Heart left ventricle (tissue), 16 donors: ENCODE data around the gene COX4I1. TPM values are rescaled to one million over a fixed set of nuclear protein-coding genes. Genes with fewer than 3 reads are reported as not detected.

ENCODE experiments used
- ATAC-seq, 4 donors: fragments of 200-7000 bp; cut with Tn5 transposase; one replicate each; pipeline ENCODE4 v1.9.1; 2020 to 2022; ENCODE audit warnings: moderate library complexity in 4 of 4, mild to moderate bottlenecking in 3 of 4, moderate number of reproducible peaks in 1 of 4
- DNase-seq, 5 donors: peaks; one replicate each; pipeline ENCODE4 v3.0.0-alpha.2; 2020
- H3K27ac ChIP-seq, 12 donors: fragments of 200-600 bp; sonication (generic) in 4 of 12; one replicate each; pipeline versions ENCODE4 v1.5.0 to v1.8.0; 2016 to 2022; ENCODE audit warnings: mild to moderate bottlenecking in 2 of 12
- H3K27me3 ChIP-seq, 9 donors: fragments of 200-600 bp; sonication (generic) in 2 of 9; one replicate each; pipeline versions ENCODE4 v1.5.1 to v1.8.0; 2016 to 2022; ENCODE audit warnings: mild to moderate bottlenecking in 3 of 9
- H3K36me3 ChIP-seq, 9 donors: fragments of 200-600 bp; sonication (generic) in 2 of 9; one replicate each; pipeline versions ENCODE4 v1.5.0 to v1.8.0; 2018 to 2022; ENCODE audit warnings: mild to moderate bottlenecking in 2 of 9
- H3K4me1 ChIP-seq, 12 donors: fragments of 200-600 bp; sonication (generic) in 4 of 12; one replicate each; pipeline versions ENCODE4 v1.5.0 to v1.8.0; 2016 to 2022; ENCODE audit warnings: mild to moderate bottlenecking in 3 of 12
- H3K4me3 ChIP-seq, 12 donors: fragments of 200-600 bp; sonication (generic) in 4 of 12; one replicate each; pipeline versions ENCODE4 v1.5.0 to v1.8.0; 2017 to 2022; ENCODE audit warnings: mild to moderate bottlenecking in 9 of 12, moderate library complexity in 4 of 12
- H3K9me3 ChIP-seq, 12 donors: fragments of 200-600 bp; sonication (generic) in 4 of 12; one replicate each; pipeline versions ENCODE4 v1.5.0 to v1.8.0; 2016 to 2022; ENCODE audit warnings: mild to moderate bottlenecking in 1 of 12
- CTCF ChIP-seq, 12 donors: fragments of 200-600 bp; sonication (generic) in 4 of 12; IDR thresholded peaks; one replicate each; pipeline versions ENCODE4 v1.5.0 to v1.8.0; 2018 to 2022; ENCODE audit warnings: antibody characterized with exemption in 12 of 12, mild to moderate bottlenecking in 5 of 12
- POLR2A ChIP-seq, 2 donors: fragments of 450-650 bp; IDR thresholded peaks; one replicate each; pipeline ENCODE4 v1.6.1; 2017; ENCODE audit warnings: antibody characterized with exemption in 2 of 2, mild to moderate bottlenecking in 2 of 2, moderate library complexity in 2 of 2
- whole genome bisulfite sequencing, 4 donors: extraction: QIAGEN DNeasy Blood & Tissue Kit in 2 of 4; methylation state at CpG; one replicate each; pipeline versions ENCODE4 v1.1.5 to v1.1.7; 2013 to 2018; 5-methylcytosine and 5-hydroxymethylcytosine counted together
- intact Hi-C, 10 donors: fragments of 100-400 bp; cut with DNase I; formaldehyde crosslinking; loops; one replicate each; pipeline versions ENCODE4 v1.11.1 to v1.14.2; 2022
- polyA plus RNA-seq, 2 donors: library from polyadenylated mRNA; stranded (reverse); fragments of 200-250 nt; gene quantifications; one replicate each; pipeline ENCODE4 v1.2.3, GENCODE V29; 2013
- total RNA-seq, 9 donors: library from RNA; depleted of rRNA in 2 of 9; stranded (reverse); fragments of >200 nt in 2 of 9; fragmentation: NEBNext Ultra II Directional in 3 of 9; extraction: Animal tissue kit (Norgen Biotek cat#: 25700) in 3 of 9; gene quantifications; one replicate each; pipeline versions ENCODE4 v1.1.0 to v1.2.4, GENCODE V29; 2016 to 2023
- donor health status: ischemic (EF 13 %, LVEDD 7.1; RV severe dilation, severe dysfunction).
- donor health status: healthy with polysubstance abuse.
- donor health status: DM: no; HTN: yes; CAD: no.
- donor health status: DM: no; HTN: no; CAD: no.
- donor health status: ischemic (EF 25% LVEDD 6.9; RV normal size, moderate dysfunction).
- donor health status: ischemic (EF 25% LVEDD 5.7; RV mildly dilated, moderate dysfunction).
- donor health status: healthy.
- donor health status: DM: yes; HTN: yes; CAD: no.
- donor health status: ischemic (EF 35%, LVEDD 5.7; RV mildly dilated, moderate dysfunction).
- donor health status: nonischemic (EF 11% LVEDD 7.7; RV severe dilation, severe dysfunction).
- donor health status: DM: yes; HTN: yes; CAD: no.
- donor health status: PGD.
- donor health status: ischemic (EF 29% LVEDD 5.4; RV normal size, mild dysfunction).
- donor health status: nonischemic (EF 23%, LVEDD 6.1; RV moderate dilation, normal function).

Gene COX4I1
- total and polyA plus RNA-seq, 11 donors = 1,047 to 5,448 (median 1,793) TPM

- Histone ChIP-seq H3K36me3 (peaks cover 0 to 58% (median 40%) of the 10 kb centered on the region in 9 donors), H3K4me3 (no peak overlapping the region), H3K27ac (no peak overlapping the region), H3K9me3 (peaks cover 0 to 2% (median 0%) of the 10 kb centered on the region in 12 donors), H3K4me1 (peaks cover 0 to 45% (median 26%) of the 10 kb centered on the region in 12 donors), H3K27me3 (no peaks in the 10 kb centered on the region)
- TF ChIP-seq CTCF (IDR thresholded peaks at IDR 0.05) = no peak
- TF ChIP-seq POLR2A (IDR thresholded peaks at IDR 0.05) = no peak
- 91 to 94% (median 93%) methylated on average over 7 of the region's 7 CpGs for WGBS, 4 donors
- DNase-seq = no peak
- no peak for ATAC-seq
- intact Hi-C loops = no loop called here
These were observed 2.9 kb upstream of the COX4I1 start for GRCh38 chr16:85796599-85796998.

- Histone ChIP-seq H3K9me3 (no peaks in the 10 kb centered on the region), H3K27ac (peak overlapping the region in 6 of 12 donors; percentile 97 to 98 (median 97)), H3K4me1 (peaks cover 0 to 58% (median 30%) of the 10 kb centered on the region in 12 donors), H3K36me3 (peaks cover 0 to 60% (median 43%) of the 10 kb centered on the region in 9 donors), H3K4me3 (peak overlapping the region; percentile 78 to 99 (median 92)), H3K27me3 (no peaks in the 10 kb centered on the region)
- TF ChIP-seq CTCF (IDR thresholded peaks at IDR 0.05) (no peak), POLR2A (IDR thresholded peaks at IDR 0.05) (no peak)
- intact Hi-C loops = no loop called here
- WGBS, 4 donors = 17 to 35% (median 20%) methylated on average over 9 to 17 of the region's 17 CpGs
- ATAC-seq (no peak), DNase-seq (no peak)
These were observed 1.2 kb upstream of the COX4I1 start for GRCh38 chr16:85798283-85798776.

DNA sequence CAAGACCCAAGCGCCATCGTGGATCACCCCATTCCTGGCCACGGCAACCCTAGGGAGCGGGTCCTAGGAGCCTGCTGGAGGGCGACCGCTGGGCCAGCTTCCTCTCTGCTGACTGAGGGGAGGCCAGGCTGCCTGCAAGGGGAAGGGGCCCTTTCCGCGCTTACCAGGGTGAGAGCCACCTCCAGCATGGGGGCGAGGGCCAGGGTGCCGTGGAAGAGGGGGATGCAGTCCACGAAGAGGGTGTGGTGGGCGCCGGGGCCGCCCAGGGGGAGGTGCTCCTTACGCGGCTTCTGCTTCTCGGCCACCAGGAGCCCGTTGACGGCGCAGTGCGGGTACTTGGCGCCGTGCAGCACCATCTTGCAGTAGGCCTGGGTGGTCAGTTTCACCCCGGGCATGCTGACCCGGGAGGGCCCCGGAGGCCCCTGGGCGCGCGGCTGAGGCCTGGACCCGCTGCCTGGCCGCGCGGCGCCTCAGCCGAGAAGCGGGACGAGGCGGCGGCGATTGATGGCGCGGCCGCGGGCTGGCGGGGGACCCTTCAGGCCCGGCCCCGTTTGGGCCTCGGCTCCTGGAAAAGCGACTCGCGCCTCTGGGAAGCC is 496 bp upstream of the COX4I1 start:
- ATAC-seq = peak in 2 of 4 donors; percentile 45 to 46
- 0 to 2% (median 1%) methylated on average over 27 to 51 of the region's 51 CpGs for WGBS, 4 donors
- intact Hi-C loops = no loop called here
- H3K4me1 ChIP-seq = peaks cover 0 to 63% (median 30%) of the 10 kb centered on the region in 12 donors
- DNase-seq = peak in 4 of 5 donors; percentile 13 to 71 (median 45)
- TF ChIP-seq POLR2A (IDR thresholded peaks at IDR 0.05) (no peak), CTCF (IDR thresholded peaks at IDR 0.05) (no peak)
- peak overlapping the region; percentile 78 to 99 (median 92) for H3K4me3 ChIP-seq
- H3K9me3 ChIP-seq = no peaks in the 10 kb centered on the region
- peak overlapping the region; percentile 88 to 99 (median 97) for H3K27ac ChIP-seq
- H3K27me3 ChIP-seq = no peaks in the 10 kb centered on the region
- H3K36me3 ChIP-seq = peaks cover 0 to 60% (median 50%) of the 10 kb centered on the region in 9 donors

GRCh38 chr16:85800321-85800669 is 800 bp downstream of the COX4I1 start:
- H3K36me3 ChIP-seq = peaks cover 2 to 62% (median 56%) of the 10 kb centered on the region in 9 donors
- DNase-seq (no peak), ATAC-seq (peak; percentile 1 to 27 (median 18))
- no peak for TF ChIP-seq POLR2A (IDR thresholded peaks at IDR 0.05)
- no peak for TF ChIP-seq CTCF (IDR thresholded peaks at IDR 0.05)
- peaks cover 0 to 60% (median 30%) of the 10 kb centered on the region in 12 donors for H3K4me1 ChIP-seq
- intact Hi-C loops = no loop called here
- no peaks in the 10 kb centered on the region for H3K9me3 ChIP-seq
- no peaks in the 10 kb centered on the region for H3K27me3 ChIP-seq
- peak overlapping the region; percentile 78 to 99 (median 92) for H3K4me3 ChIP-seq
- H3K27ac ChIP-seq = peak overlapping the region; percentile 88 to 99 (median 97)
- 9 to 14% (median 11%) methylated on average over 9 of the region's 9 CpGs for WGBS, 4 donors
